ENCODE data around the gene ULK1.

- no peak for TF ChIP-seq CTCF (IDR thresholded peaks at IDR 0.05)
- TF ChIP-seq POLR2AphosphoS5 (IDR thresholded peaks at IDR 0.05; ENCODE audit: insufficient read depth in 1 of 2, low read depth in 1 of 2) = no peak
- no peak for TF ChIP-seq POLR2A (IDR thresholded peaks at IDR 0.05)
Observed at GRCh38 chr12:131849700-131850553, 44.5 kb upstream of the ULK1 start.
